GM06990 (cell line): ENCODE data around the gene DNAJA1.

Experiments used
- DNase-seq: peaks from one replicate; pipeline ENCODE4 v3.0.0-alpha.2; 2011; ENCODE audit not compliant: insufficient read length; ENCODE audit errors: extremely low read depth
- H3K27me3 ChIP-seq: replicated peaks from 2 replicates; pipeline ENCODE4 v1.6.0; 2011; ENCODE audit warnings: low read length; ENCODE audit not compliant: control insufficient read depth, insufficient read depth
- H3K36me3 ChIP-seq: 2 replicates; pipeline ENCODE4 v1.5.1; 2011; ENCODE audit warnings: low read length; ENCODE audit not compliant: control insufficient read depth, insufficient read depth
- H3K4me3 ChIP-seq: replicated peaks from 2 replicates; pipeline ENCODE4 v1.5.1; 2011; ENCODE audit warnings: low read depth, mild to moderate bottlenecking, control low read depth, low read length
- TF ChIP-seq, protein P1 (sequence below): IDR thresholded peaks from 2 replicates; pipeline ENCODE4 v1.5.1; 2011; ENCODE audit warnings: low read length, control low read depth, mild to moderate bottlenecking, inconsistent platforms; ENCODE audit not compliant: insufficient read depth, poor library complexity, severe bottlenecking

DNAJA1 gene

DNA sequence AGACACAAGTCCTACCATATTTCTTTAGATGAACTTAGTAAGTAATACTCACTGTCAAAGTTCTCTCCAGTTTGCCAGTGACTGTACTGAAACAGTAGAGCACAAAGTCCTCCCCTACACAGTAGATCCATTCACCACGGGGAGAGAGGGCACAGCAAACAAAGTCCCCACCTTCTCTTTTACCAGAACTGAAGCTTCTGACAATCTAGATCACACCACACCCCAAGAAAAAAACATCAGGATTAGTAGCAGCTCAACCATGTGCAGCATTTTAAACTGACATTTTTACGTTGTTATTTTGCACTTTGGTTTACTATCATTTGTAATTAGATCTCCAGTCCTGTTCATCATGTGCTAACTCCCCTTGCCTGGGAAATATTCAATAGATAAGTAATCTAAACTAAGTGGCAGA lies 23.0 kb downstream of the DNAJA1 start:
- no peak for DNase-seq
- no peaks in the 10 kb centered on the region for H3K27me3 ChIP-seq
- H3K4me3 ChIP-seq, result no peak overlapping the region
- TF ChIP-seq, protein P1, sequence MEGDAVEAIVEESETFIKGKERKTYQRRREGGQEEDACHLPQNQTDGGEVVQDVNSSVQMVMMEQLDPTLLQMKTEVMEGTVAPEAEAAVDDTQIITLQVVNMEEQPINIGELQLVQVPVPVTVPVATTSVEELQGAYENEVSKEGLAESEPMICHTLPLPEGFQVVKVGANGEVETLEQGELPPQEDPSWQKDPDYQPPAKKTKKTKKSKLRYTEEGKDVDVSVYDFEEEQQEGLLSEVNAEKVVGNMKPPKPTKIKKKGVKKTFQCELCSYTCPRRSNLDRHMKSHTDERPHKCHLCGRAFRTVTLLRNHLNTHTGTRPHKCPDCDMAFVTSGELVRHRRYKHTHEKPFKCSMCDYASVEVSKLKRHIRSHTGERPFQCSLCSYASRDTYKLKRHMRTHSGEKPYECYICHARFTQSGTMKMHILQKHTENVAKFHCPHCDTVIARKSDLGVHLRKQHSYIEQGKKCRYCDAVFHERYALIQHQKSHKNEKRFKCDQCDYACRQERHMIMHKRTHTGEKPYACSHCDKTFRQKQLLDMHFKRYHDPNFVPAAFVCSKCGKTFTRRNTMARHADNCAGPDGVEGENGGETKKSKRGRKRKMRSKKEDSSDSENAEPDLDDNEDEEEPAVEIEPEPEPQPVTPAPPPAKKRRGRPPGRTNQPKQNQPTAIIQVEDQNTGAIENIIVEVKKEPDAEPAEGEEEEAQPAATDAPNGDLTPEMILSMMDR, result no peak
- H3K36me3 ChIP-seq, result peaks cover 4% of the 10 kb centered on the region

DNA sequence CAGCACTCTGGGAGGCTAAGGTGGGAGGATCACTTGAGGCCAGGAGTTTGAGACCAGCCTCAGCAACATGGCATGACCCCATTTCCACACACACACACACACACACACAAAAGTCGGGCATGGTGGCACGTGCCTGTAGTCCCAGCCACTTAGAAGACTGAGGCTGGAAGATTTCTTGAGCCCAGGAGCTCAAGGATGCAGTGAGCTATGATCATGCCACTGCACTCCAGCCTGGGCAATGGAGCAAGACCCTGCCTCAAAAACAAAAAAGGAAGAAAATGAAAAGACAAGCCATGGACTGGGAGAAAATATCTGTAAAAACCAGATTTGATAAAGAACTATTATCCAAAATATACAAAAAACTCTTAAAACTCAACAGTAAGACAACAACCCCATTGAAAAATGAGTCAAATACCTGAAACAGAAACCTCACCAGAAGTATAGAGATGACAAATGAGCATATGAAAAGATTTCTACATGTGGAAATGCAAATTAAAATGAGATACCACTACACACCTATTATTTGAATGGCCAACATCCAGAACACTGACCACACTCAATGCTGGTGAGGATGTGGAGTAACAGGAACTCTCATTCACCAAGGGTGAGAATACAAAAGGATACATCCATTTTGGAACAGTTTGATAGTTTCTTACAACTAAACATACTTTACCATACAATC lies 24.7 kb downstream of the DNAJA1 start:
- no peak for DNase-seq
- Histone ChIP-seq H3K36me3 (peaks cover 11% of the 10 kb centered on the region), H3K4me3 (no peak overlapping the region), H3K27me3 (no peaks in the 10 kb centered on the region)
- TF ChIP-seq, protein P1, result no peak

- Histone ChIP-seq H3K27me3 (no peaks in the 10 kb centered on the region), H3K4me3 (no peak overlapping the region), H3K36me3 (peaks cover 15% of the 10 kb centered on the region)
- DNase-seq, result no peak
- TF ChIP-seq, protein P1, result no peak
These were observed 26.1 kb downstream of the DNAJA1 start for GRCh38 chr9:33051144-33051543.

GRCh38 chr9:33065157-33066076 lies 40.3 kb downstream of the DNAJA1 start:
- Histone ChIP-seq H3K4me3 (peak overlapping the region; percentile 27), H3K36me3 (peaks cover 11% of the 10 kb centered on the region), H3K27me3 (no peaks in the 10 kb centered on the region)
- peak; percentile 54 for DNase-seq
- TF ChIP-seq, protein P1, result no peak

- Histone ChIP-seq H3K4me3 (no peak overlapping the region), H3K27me3 (no peaks in the 10 kb centered on the region), H3K36me3 (peaks cover 15% of the 10 kb centered on the region)
- TF ChIP-seq, protein P1, result no peak
- no peak for DNase-seq
These were observed 43.9 kb downstream of the DNAJA1 start for GRCh38 chr9:33068991-33069390.
